KOPT-K1 (cell line): Measurements from ENCODE around the gene HID1.
"Not testable (repeated sequence)": the region's sequence is repeated elsewhere in the genome, so short reads cannot be mapped to it uniquely, and the experiment has no call there.

Source experiments
- H3K27ac ChIP-seq: fragments of 200-600 bp; sonication (generic); 2 replicates; pipeline ENCODE4 v1.5.1; 2016; ENCODE audit warnings: antibody characterized with exemption, mild to moderate bottlenecking, low read depth, low read length; ENCODE audit not compliant: poor library complexity, severe bottlenecking
- H3K36me3 ChIP-seq: fragments of 200-600 bp; sonication (generic); 2 replicates; pipeline ENCODE4 v1.5.1; 2017; ENCODE audit warnings: antibody characterized with exemption, mild to moderate bottlenecking, low read length, moderate library complexity; ENCODE audit not compliant: insufficient read depth
- H3K9me3 ChIP-seq: fragments of 200-600 bp; sonication (generic); 2 replicates; pipeline ENCODE4 v1.5.1; 2017; ENCODE audit warnings: antibody characterized with exemption, low read length, mild to moderate bottlenecking; ENCODE audit not compliant: insufficient read depth, poor library complexity, severe bottlenecking

HID1 gene

DNA sequence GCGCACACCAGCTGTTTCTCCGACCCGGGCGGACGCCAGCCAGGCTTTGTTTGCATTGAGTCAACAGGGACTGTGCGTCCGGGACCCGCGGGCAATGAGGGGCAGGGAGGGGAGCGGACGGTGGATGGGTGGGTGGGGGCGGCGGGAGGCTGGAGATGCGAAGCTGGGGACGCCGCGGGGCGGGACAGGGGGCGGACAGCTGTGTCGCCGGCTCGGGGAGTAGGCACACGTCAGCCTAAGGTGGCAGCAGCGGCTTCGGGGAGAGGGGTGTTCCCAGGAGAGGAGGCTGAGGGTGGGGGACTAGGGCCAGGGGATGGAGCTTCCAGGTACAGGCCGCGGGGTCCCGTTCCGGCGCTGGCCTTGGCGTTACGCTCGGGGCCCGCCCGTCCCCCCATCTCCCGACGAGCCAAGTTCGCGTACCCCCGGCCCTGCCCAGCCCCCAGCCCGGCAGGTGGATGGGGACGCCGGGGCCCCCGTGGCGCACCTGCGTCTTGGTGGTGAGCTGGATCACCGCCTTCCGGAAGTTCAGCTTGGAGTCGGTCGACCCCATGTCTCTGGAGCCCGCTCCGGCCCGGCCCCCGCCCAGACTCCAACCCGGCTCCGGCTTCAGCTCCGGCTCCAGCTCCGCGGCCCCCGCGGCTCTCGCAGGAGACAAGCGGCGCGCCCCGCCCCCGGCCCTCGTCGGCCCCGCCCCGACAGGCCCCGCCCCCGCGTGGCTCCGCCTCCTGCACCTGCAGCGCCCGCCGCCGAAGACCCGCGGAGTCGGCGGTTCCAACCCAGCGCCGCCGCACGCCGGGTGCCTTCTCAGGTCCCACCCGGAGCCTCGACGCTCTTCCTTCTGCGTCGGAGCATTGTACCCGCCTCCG, at the start of gene HID1:
Gene HID1, minus strand, starts transcription at position 653 of the 866 bp plus-strand sequence. Its CDS starts 103 bp downstream, at position 550.
- no peak within 1 kb of the TSS for H3K27ac ChIP-seq
- no peaks in the 10 kb centered on the region for H3K36me3 ChIP-seq
- no peaks in the 10 kb centered on the region for H3K9me3 ChIP-seq

- H3K27ac ChIP-seq, result no peak overlapping the region
- peaks cover 70% of the 10 kb centered on the region for H3K36me3 ChIP-seq
- no peaks in the 10 kb centered on the region for H3K9me3 ChIP-seq
Measured at GRCh38 chr17:75020331-75021110, 48.0 kb upstream of the HID1 start.

DNA sequence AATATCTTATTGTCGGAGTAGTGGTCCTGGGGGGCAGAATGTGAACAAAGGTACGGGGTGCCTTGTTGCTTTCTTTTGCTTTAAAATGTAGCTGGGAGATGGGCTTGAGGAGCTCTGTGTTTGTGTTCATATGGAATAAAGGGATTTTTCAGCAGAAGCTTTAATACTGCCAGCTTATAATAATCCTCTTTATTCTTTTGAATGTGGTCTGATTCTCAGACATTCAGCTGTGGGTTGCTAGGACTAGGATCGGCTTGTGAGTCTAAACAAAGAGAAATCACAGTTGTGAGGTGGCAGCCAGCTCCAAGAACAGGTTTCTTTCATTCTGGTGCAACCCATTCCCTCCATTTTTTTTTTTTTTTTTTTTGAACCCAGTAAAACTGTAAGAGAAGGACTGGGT, 47.2 kb upstream of the HID1 start:
- Histone ChIP-seq H3K27ac (no peak overlapping the region), H3K9me3 (no peaks in the 10 kb centered on the region), H3K36me3 (peaks cover 72% of the 10 kb centered on the region)

DNA sequence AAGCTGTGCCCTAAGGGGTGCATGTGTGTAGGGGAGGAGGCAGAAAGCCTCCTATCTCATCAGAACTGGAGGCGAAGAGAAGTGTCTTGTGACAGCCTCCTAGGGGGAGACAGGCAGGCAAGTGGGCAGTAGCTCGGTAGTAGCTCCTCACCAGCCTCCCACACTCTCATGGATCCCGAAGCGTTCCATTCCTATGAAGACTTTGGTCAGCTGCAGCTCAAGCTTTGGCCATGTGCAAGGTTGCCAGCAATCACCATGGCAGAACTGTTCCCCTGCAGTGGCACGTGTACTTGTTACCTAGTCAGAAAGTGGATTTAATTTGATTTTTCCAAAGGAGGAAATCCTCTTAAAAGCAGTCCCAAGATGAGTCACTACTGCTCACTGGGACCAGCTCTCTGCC, 46.6 kb upstream of the HID1 start:
- Histone ChIP-seq H3K27ac (no peak overlapping the region), H3K9me3 (no peaks in the 10 kb centered on the region), H3K36me3 (peaks cover 72% of the 10 kb centered on the region)

DNA sequence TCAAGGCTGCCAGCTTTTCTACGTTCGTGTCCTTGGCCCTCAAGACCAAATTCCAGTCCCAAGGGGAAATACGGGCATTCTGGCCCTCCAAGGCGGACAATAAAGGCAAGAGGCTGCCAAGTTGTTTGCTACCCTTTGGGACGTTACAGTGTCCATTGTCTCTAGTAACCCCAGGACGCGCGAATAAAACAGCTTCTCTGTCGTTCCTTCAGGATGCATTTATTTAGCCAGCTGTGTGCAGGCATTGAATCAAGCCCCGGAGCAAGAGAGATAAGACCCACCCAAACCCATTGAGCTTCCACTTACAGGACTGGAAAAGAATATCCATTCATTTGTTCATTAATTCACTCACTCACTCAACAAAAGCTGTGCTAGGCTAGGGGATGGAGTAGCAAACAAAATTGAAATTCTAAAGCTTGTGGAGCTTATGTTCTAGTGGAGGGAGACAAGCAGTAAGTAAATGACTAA, 40.6 kb upstream of the HID1 start:
- Histone ChIP-seq H3K9me3 (no peaks in the 10 kb centered on the region), H3K36me3 (peaks cover 26% of the 10 kb centered on the region), H3K27ac (peak overlapping the region; percentile 79)

GRCh38 chr17:75012346-75013091, 40.0 kb upstream of the HID1 start, which contains the start of gene MRPL58:
MRPL58 (plus strand) TSS chr17:75012670; CDS start chr17:75012687, 17 bp downstream.
- H3K36me3 ChIP-seq, result peaks cover 20% of the 10 kb centered on the region
- no peaks in the 10 kb centered on the region for H3K9me3 ChIP-seq
- H3K27ac ChIP-seq, result peak within 1 kb of the TSS; percentile 79

GRCh38 chr17:75012096-75012345, 39.5 kb upstream of the HID1 start:
- peak overlapping the region; percentile 79 for H3K27ac ChIP-seq
- H3K9me3 ChIP-seq, result no peaks in the 10 kb centered on the region
- H3K36me3 ChIP-seq, result peaks cover 17% of the 10 kb centered on the region

DNA sequence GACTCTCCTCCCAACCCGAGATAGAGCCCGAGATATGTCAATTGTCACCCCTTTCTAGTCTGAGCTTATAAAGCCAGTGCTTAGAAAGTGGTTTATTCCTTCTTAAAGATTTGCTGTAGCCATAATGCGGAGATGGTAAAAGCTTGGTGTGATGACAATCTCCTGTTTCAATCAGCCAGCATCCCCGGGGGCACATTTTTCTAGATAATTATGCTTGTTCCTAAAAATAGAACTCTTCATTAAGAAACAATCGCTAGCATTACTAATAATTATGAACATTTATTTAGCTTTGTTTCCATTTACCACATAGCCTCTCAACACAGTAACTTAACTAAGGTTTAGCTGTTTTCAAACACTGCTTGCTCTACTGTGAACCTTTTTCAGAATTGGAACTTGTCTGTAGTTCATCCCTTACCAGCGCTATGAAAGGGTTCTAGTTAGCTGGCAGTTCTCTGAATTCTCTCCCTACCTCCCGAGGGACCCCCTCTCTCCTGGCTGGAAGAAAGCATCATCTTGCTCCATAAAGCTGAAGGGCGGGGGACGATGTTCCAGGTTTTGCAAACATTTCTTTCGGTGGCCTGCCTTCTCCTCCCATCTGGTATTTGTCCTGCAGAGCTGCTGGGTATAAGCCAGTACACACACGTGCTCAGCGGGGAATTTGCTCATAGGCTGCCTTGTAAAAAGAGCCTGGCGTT, 39.0 kb upstream of the HID1 start:
- H3K9me3 ChIP-seq, result no peaks in the 10 kb centered on the region

GRCh38 chr17:75010683-75011400, 38.3 kb upstream of the HID1 start:
- no peak overlapping the region for H3K27ac ChIP-seq
- H3K9me3 ChIP-seq, result no peaks in the 10 kb centered on the region
- H3K36me3 ChIP-seq, result peaks cover 5% of the 10 kb centered on the region; the same call in 1 of the 2 replicates

More for the DNA sequence above, 39.0 kb upstream of the HID1 start:
- Histone ChIP-seq H3K27ac (no peak overlapping the region), H3K36me3 (peaks cover 13% of the 10 kb centered on the region)

DNA sequence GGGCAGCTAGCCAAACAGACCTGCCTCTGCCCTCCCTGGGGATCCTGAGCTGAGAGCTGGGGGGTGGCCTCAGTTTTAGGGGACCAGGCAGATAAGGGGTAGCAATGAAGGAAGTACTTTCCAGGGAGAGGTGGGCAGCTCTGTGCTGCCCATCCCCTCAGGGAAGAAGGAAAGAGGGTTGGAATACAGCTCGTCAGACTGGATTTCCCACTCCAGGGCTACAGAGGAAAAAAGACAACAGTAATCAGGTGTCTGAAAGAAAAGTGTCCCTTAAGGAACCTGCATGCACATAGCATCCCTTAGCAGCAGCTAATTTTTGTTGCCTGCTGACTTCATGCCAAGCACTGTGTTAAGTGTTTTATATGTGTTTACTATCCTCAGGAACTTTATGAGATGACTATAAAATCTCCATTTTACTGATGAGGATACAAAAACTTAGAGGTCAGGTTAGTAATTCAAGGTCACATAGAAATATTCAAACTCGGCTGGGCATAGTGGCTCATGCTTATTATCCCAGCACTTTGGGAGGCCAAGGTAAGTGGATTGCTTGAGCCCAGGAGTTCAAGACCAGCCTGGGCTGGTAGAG, 36.7 kb upstream of the HID1 start:
- H3K36me3 ChIP-seq, result no peaks in the 10 kb centered on the region
- H3K27ac ChIP-seq, result no peak overlapping the region
- H3K9me3 ChIP-seq, result no peaks in the 10 kb centered on the region

- Histone ChIP-seq H3K27ac (no peak overlapping the region), H3K36me3 (no peaks in the 10 kb centered on the region), H3K9me3 (no peaks in the 10 kb centered on the region)
Measured at GRCh38 chr17:75008373-75008772, 35.8 kb upstream of the HID1 start.

- Histone ChIP-seq H3K27ac (no peak overlapping the region), H3K9me3 (no peaks in the 10 kb centered on the region), H3K36me3 (no peaks in the 10 kb centered on the region)
Measured at GRCh38 chr17:75006653-75007052, 34.1 kb upstream of the HID1 start.

DNA sequence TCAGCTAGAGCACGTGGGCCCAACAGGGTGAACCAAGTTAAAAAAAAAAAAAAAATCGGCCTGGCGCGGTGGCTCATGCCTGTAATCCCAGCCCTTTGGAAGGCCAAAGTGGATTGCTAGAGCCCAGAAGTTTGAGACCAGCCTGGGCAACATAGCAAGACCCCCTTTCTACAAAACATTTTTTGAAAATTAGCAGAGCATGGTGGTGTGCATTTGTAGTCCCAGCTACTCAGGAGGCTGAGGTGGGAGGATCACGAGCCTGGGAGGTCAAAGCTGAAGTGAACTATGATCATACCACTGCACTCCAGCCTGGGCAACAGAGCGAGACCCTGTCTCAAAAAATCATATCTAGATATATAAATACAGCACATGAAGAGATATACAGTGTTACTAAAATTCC, 33.5 kb upstream of the HID1 start:
- not testable (repeated sequence) for H3K36me3 ChIP-seq, H3K9me3 ChIP-seq, H3K27ac ChIP-seq

- Histone ChIP-seq H3K36me3 (no peaks in the 10 kb centered on the region), H3K9me3 (no peaks in the 10 kb centered on the region), H3K27ac (no peak overlapping the region)
Measured at GRCh38 chr17:75005291-75005690, 32.7 kb upstream of the HID1 start.
